GM21619 (cell line): ENCODE data around the gene PRLH.
"Not testable (repeated sequence)": the region's sequence is repeated elsewhere in the genome, so short reads cannot be mapped to it uniquely, and the experiment has no call there.

Experiments used
- ATAC-seq: cut with Tn5 transposase; IDR thresholded peaks from one replicate; pipeline ENCODE4 v1.9.1; 2021; ENCODE audit not compliant: unreplicated experiment

Gene PRLH

DNA sequence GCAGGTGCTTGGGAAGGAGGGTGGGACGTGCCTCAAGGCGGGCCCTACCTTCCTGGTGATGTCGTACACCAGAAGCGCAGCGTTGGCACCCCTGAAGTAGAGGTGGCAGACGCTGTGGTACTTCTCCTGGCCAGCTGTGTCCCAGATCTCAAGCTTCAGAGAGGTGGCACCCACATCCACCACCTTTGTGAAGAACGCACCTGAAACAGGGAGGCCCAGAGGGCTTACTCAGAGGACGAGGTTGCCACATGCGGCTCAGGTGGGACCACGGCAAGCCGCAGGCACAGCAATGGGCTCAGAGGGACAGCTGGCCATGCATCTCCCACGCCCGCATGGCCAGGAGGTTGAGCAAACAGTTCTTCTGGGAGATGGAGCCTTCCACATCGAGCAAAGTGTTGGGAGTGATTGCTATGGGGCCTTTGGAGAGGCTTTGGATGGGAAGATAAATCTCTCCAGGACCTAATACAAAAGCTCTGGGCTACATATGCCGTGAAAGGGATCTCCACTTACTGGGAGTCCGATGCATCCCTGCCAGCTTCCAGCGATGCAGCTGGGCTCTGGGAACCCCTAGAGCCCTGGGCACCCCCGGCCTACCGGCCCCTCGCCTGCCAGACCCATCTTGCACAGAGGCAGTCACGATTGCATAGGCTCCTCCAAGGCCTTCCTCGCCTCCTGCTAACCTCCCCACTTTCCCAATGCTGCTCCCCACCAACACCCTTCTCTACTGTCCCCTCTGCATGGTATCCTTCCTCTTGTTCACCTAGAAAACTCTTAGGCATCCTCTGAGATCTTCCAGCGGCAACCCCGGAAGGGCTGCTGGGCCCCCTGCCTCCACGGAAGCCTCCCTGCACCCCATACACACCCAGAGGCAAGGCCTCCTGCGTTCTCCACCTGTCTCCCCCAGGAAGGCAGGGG, 11.8 kb downstream of the PRLH start:
- no peak for ATAC-seq

DNA sequence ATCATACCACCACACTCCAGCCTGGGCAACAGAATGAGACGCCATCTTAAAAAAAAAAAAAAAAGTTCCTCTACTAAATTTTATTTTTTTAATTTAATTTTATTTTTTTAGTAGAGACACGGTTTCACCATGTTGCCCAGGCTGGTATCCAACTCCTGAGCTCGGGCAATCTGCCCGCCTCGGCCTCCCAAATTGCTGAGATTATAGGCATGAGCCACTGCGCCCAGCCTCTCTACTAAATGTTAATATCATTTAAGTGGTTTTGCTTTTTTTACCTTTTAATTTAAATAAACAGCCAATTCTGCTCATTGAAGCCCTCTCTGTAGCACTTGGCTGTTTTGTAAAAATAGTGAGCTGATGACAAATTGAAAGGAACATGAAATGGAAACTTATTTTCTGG, 15.0 kb downstream of the PRLH start:
- no peak for ATAC-seq

DNA sequence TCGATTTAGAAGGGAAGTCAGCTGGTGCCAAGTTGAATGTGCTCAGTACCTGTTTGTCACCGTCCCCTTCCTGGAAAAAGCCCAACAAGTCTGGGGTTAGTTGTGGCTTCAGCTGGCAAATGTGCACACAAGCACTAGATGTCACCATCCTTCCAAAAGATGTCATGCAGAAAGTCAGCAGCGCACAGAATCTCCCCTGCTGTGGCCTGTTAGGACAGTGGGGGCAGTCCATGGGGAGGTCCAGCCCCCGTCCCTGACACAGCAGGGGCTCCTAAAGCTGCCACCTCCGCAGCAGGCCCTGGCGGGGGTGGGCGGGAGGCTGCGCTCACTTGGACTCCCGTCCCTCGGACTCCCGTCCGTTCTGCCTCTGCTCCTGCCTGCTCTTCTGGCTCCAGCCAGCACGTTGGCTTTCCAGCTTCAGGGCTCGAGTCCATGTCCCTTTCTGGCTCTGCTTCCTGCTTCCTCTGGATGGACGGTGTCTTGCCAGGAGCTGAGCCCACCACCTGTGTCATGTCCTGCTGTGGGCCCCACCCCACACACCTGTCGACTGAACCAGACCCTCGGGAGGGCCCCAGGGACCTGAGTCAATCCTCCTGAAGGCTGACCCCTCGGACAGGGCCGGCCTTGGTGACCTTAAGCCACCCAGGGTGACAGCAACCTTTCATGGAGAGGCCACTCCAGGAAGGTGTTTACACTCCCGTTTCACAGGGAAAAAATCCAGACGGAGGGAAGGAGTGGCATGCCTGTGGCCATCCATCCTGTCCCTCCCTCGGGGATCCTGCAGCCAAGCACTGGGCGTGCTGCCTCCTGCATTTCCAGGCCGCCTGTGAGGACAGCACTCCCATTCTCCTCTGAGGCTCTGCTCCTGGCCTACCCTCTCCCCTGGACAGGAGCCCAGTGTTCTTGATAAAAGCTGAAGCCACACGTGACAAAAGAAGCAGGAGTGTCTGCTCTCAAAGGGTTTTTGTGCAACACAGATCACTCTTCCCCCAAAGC, 15.7 kb downstream of the PRLH start:
- ATAC-seq = peak; percentile 66

DNA sequence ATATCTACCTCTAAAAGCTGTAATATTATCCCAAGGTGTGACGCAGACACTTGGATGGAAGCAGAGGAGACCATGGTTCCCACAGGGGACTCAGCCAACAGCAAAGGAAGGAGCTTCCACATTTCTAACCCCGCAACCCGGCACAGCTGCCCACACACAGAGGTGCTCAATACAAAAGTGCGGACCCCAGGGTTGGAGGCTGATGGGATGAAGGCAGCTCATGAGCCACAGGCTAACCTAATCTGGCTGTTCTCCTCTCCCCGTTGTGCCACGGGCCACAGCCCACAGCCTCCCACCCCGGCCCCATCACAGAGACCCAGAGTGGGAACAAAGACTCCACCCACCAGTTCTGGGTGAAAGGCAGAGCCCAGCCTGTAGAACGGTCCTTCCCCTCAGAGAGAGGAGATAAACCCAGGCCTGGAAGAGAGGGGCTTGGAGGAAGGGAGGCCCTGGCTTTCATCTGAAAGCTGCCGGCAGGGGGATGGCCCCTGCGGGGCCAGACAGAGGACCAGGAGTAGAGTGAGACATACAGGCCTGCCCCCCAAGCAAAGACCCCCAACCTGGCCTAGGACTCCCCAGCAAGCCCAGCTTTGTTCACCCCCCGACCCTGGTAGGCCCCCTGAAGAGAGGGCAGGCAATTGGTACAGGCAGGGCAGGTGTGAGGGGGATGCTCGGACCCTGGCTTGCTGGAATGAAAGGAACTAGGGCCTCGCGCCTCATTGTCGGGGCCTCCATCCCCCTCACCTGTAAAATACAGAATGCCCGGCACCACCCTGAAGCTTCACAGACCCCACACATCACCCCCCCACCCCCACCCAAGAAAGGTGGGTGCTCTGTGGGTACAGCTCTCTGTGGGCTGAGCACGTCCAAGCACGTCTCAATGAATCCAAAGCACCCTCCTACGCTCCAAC, 17.3 kb downstream of the PRLH start:
- no peak for ATAC-seq

DNA sequence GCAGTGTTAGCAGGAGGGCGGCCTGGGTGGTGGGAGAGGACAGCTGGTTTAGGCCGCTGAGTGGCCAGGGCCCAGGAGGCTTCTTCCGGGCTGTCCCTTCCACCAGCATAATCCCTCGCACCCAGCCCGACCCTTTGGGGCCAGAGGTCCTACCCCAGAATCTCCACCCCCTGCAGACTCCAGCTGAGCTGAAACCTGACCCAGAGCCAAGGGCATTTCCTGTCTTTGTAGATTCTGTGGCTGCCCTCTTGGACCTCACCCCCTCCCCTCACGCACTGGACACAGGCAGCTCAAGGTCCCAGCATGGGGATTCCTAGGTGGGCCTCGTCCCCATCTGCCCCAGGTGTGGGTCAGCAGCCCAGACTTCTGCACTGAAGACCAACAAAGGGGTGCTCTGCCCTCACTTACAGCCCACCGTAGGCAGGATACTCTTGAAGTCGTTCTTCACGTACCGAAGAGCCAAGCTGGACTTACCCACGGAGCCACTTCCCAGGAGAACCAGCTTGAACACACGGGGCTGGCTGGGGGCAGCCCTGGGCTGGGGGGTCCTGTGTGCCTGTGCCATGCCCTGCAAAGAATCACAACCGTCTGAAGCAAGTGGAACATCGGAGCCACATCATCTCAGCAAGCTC, 19.3 kb downstream of the PRLH start:
- no peak for ATAC-seq

- ATAC-seq = no peak
Measured at GRCh38 chr2:237588044-237588696, 21.8 kb downstream of the PRLH start.

GRCh38 chr2:237590272-237591140, 24.1 kb downstream of the PRLH start, which contains the start of gene RAB17:
TSS of gene RAB17 (minus strand) at chr2:237590734. CDS start at chr2:237586154, 4,580 bp downstream.
- no peak for ATAC-seq

DNA sequence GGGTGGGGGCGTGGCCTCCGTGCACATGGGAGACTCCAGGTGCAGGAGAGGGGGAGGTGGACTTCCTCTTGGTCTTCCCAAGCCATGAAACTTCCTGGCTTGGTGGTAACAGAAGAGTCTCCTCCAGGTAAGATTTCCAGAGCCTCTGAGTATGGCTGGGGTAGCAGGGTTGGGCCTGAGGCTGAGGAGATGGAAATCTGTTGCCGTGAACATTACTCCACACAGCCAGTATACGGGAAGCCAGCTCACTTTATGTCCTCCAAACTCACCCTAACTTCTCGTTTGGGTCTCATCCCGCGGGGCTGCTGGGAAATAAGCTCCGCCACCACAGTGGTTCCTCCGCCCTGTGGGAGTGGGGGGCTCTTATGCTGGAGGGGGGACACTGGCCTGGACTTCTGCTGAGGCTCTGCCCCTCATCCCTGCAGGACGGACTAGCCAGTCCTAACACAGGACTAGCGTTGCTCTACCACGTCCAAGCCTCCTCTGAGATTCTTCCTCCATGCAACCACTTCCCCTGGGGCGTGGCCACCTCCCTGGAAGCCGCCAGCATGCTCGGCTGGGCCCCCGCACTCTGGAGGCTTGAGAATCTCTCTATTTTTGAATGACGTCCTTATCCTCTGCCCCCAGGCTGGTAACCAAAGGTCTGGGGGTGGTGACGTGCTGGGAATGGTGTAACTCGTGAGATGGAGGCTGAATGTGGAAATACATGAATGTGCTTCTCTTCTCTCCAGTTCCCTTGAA, 24.9 kb downstream of the PRLH start:
- ATAC-seq = no peak

DNA sequence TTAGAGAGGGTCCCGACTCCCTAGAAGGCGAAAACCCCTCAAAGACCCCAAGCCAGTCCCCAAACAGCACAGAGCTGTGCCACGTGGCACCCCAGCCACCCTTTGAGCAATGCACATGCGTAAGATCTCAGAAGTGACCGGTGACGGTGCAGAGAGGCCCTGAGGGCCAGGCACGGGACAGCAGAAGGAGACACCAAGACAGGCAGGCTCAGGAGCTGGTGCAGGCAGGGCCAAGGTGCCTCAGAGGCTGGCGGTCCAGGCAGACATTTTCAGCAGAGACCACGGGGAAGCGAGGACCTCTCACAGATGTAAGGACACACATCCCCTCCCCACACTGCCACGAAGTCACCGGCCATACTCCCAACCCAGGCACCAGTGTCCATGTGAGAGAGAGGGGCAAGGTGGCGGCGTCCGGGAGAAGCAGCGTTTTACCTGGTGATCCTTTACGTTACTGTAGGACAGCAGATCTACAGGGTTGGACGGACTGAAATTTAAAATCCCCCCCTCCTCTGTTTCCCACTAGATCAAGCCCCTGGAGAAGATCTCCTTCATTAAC, 26.1 kb downstream of the PRLH start:
- ATAC-seq = no peak

DNA sequence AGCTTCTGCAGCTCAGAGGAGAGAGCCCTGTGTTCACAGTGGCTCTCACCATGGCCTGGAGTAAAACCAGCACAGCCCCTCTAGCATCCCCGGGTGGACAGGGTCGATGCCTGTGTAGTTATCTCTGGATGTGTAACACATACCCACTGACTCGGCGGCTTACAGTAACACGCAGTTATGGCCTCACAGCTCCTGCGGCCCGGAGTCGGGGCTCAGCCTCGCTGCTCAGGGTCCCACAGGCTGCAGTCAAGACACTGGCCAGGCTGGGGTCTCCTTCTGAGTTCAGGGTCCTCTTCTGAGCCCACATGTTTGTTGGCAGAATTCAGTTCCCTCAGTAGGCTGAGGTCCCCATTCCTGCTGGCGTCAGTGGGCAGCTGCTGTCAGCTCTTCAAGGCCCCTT, 26.7 kb downstream of the PRLH start:
- ATAC-seq = no peak

DNA sequence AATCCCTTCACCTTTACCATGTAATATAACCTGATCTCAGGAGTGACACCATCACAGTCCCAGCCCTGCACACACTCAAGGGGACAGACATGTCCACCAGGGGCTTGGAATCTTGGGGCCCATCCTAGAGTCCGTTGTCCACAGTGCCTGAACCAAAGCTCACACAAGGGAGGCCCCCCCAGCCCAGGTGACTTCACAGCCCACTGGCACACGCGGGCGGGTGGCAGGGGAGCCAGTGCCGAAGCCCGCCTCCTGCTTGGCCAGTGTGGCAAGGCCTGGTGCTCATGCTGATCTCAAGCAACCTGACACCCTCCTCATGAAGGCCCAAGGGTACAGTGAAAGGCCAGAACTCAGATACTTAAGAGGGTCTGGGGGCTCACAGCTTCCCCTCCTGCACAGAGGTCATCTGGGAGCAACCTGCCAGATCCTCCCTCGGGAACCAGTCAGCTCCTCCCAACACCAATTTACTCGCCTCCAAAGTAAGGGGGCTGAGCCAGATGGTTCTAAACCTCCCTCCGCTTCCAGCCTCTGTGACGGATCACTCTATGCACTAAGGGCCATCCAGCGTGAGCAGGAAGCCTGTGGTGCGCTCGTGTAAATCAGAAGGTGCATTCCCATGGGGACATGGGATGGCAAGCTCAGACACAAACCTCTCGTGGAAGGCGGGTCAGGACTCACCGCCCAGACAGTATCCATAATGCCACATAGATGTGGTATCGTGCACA, 27.4 kb downstream of the PRLH start:
- ATAC-seq = no peak

DNA sequence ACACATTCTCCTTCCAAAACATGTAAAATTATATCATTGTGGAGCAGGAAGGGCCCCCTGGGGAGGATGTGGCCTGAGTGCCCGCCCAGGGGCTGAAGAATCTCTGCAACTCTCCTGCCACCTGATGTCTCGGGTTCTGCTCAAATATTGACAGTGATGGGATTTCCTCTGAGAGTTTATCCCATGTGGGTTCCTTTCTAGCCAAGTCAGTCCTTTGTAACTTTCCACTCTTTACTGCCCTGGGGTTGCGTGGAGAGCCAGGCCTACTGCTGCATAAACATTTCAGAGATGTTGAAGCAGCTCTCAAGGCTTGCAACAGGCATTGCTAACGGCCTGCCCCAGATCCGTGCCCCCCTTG, 28.1 kb downstream of the PRLH start:
- no peak for ATAC-seq

GRCh38 chr2:237595829-237596519, 29.6 kb downstream of the PRLH start:
- not testable (repeated sequence) for ATAC-seq

- no peak for ATAC-seq
Measured at GRCh38 chr2:237596520-237597195, 30.3 kb downstream of the PRLH start.

GRCh38 chr2:237597196-237598145, 31.1 kb downstream of the PRLH start:
- no peak for ATAC-seq
